Hepatocyte (in vitro differentiated cells): ENCODE measurements around the gene CMTM6.

Experiments
- CTCF ChIP-seq: fragments of 200-600 bp; sonication (generic); IDR thresholded peaks from 2 replicates; pipeline ENCODE4 v1.5.1; 2016; ENCODE audit warnings: antibody characterized with exemption, mild to moderate bottlenecking; ENCODE audit not compliant: poor library complexity
- EZH2 ChIP-seq: fragments of 200-600 bp; sonication (generic); IDR thresholded peaks from 2 replicates; pipeline ENCODE4 v1.6.1; 2016; ENCODE audit warnings: antibody characterized with exemption, mild to moderate bottlenecking, borderline replicate concordance
- EZH2phosphoT487 ChIP-seq: fragments of 200-600 bp; sonication (generic); IDR thresholded peaks from one replicate; pipeline ENCODE4 v1.6.1; 2018; ENCODE audit warnings: antibody characterized with exemption, mild to moderate bottlenecking, low read depth, moderate library complexity; ENCODE audit not compliant: unreplicated experiment, severe bottlenecking

- TF ChIP-seq CTCF: no peak
- TF ChIP-seq EZH2: no peak
- no peak for TF ChIP-seq EZH2phosphoT487
Measured at GRCh38 chr3:32459450-32459849, 43.2 kb downstream of the CMTM6 start.
